H1 (cell line): ENCODE results near the gene TMCC1. TPM values are rescaled to one million over a fixed set of nuclear protein-coding genes. Genes with fewer than 3 reads are reported as not detected.
A peak's percentile ranks its signal among the peaks of the same experiment; 100 is the strongest.

ENCODE experiments used
- ASH2L ChIP-seq: fragments of 200-600, 300-600 bp; sonication (generic); IDR thresholded peaks from one replicate; pipeline ENCODE4 v1.7.1; 2017; ENCODE audit warnings: low read length
- CTBP2 ChIP-seq: IDR thresholded peaks from 2 replicates; pipeline ENCODE4 v1.7.0; 2011; ENCODE audit warnings: borderline replicate concordance, mild to moderate bottlenecking, moderate library complexity, mixed read lengths, low read length; ENCODE audit not compliant: insufficient read depth, insufficient read length
- FOSL1 ChIP-seq: IDR thresholded peaks from 2 replicates; pipeline ENCODE4 v1.6.1; 2011; ENCODE audit warnings: mild to moderate bottlenecking, low read depth, low read length, moderate library complexity; ENCODE audit not compliant: insufficient read depth
- RAD21 ChIP-seq, 2 experiments: IDR thresholded peaks in 1 of 2; conservative IDR thresholded peaks in 1 of 2; 2 replicates each; pipeline ENCODE4 v1.6.1; 2011; ENCODE audit warnings: low read depth in 2 of 2, low read length in 2 of 2, improper control_type of control experiment in 1 of 2, inconsistent platforms in 1 of 2, mild to moderate bottlenecking in 1 of 2, moderate library complexity in 1 of 2
- SP1 ChIP-seq: IDR thresholded peaks from 2 replicates; pipeline ENCODE4 v1.6.1; 2011; ENCODE audit warnings: low read depth, low read length
- SP4 ChIP-seq: IDR thresholded peaks from 2 replicates; pipeline ENCODE4 v1.6.1; 2012; ENCODE audit warnings: low read length, inconsistent platforms
- SRF ChIP-seq: IDR thresholded peaks from 2 replicates; pipeline ENCODE4 v1.6.1; 2011; ENCODE audit warnings: mild to moderate bottlenecking, low read depth, low read length, moderate library complexity
- YY1 ChIP-seq: IDR thresholded peaks from 2 replicates; pipeline ENCODE4 v1.6.1; 2011; ENCODE audit warnings: low read depth, mild to moderate bottlenecking, low read length
- ZNF274 ChIP-seq: IDR thresholded peaks from 2 replicates; pipeline ENCODE4 v1.7.0; 2012; ENCODE audit warnings: low read length, borderline replicate concordance; ENCODE audit errors: extremely low read depth
- polyA plus RNA-seq, 7 experiments: library from polyadenylated mRNA; depleted of rRNA in 3 of 7; stranded (reverse) in 5 of 7; unstranded in 2 of 7; fragments of >200 nt in 5 of 7; fragments of 200-250 nt in 2 of 7; gene quantifications; 1 replicate in 5 of 7; 2 replicates in 1 of 7; 4 replicates in 1 of 7; pipeline versions ENCODE4 v1.2.1 to v1.2.3, GENCODE V29; 2011 to 2013; ENCODE audit warnings: missing spikeins in 2 of 7, mixed read lengths in 2 of 7
- total RNA-seq: library from RNA; stranded (reverse); fragmentation: NEBNext Ultra II Directional; extraction: Animal tissue kit (Norgen Biotek cat#: 25700); gene quantifications from 2 replicates; pipeline ENCODE4 v1.2.1, GENCODE V29; 2021
- TF ChIP-seq, protein P1 (sequence below), 3 experiments: IDR thresholded peaks; 1 replicate in 2 of 3; 2 replicates in 1 of 3; pipeline versions ENCODE4 v1.5.1 to v1.6.1; 2011; ENCODE audit warnings: low read length in 3 of 3, mild to moderate bottlenecking in 3 of 3, inconsistent platforms in 2 of 3, low read depth in 1 of 3, moderate library complexity in 1 of 3; ENCODE audit not compliant: insufficient read depth in 1 of 3; ENCODE audit errors: control extremely low read depth in 1 of 3
- TF ChIP-seq, protein P2 (sequence below): IDR thresholded peaks from 2 replicates; pipeline ENCODE4 v1.6.1; 2012; ENCODE audit warnings: inconsistent platforms
- TF ChIP-seq, protein P3 (sequence below): IDR thresholded peaks from 2 replicates; pipeline ENCODE4 v1.6.1; 2012; ENCODE audit warnings: low read length, inconsistent platforms

TMCC1 gene
- total and polyA plus RNA-seq, 2 of the 8 experiments (the other 6 are each of a cell fraction or from before 2014, with no cell fraction given): 10.4 to 27.1 TPM

DNA sequence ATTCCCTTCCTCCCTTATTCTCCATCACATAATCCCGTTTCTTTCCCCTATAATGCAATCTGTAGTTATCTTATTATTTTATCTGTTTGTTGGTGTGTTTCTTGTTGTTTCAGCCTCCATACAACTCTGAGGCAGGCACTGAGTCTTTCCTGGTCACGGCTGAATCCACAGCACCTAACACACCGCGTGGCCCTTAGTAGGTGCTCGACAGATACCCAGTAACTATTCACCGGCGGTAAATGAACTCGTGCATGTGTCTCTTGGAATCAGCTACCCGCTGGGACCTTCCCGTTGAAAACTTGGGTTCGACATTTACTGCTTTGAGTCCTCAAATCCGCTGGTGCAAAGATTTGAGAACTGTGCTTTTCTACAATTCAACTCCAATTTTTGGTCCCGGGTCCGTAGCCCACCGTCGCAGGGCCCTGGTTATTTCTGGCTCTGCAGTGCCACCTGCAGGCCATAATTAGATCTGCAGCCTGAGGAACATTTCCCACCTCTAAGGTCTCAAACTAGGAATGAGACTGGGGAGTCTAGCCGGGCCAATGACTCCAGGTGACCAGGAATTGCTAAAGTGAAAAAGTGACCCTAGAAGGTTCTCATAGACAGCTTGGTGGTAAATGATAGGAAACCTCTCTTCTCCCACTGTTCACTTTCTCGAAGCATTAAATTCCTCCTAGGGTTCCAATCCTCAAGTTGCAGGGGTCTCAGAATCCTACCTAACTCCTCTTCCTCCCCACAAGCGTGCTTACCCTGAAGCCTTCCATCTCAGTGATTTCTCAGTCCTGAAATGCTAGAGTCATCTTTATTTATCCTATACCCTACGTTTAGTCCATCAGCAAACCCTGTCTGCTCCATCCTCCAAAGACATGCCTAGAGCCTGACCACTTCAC lies 41.0 kb upstream of the TMCC1 start (continued):
- TF ChIP-seq RAD21 (IDR thresholded peaks at IDR 0.05 in 1 of 2, conservative IDR thresholded peaks at IDR 0.05 in 1 of 2; ENCODE audit: low read depth in 2 of 2, low read length in 2 of 2) (peak; percentile 88 to 92), ASH2L (no peak), CTBP2 (no peak), YY1 (no peak), SRF (no peak), ZNF274 (no peak), FOSL1 (no peak), SP4 (no peak), SP1 (no peak)
- TF ChIP-seq, protein P1, sequence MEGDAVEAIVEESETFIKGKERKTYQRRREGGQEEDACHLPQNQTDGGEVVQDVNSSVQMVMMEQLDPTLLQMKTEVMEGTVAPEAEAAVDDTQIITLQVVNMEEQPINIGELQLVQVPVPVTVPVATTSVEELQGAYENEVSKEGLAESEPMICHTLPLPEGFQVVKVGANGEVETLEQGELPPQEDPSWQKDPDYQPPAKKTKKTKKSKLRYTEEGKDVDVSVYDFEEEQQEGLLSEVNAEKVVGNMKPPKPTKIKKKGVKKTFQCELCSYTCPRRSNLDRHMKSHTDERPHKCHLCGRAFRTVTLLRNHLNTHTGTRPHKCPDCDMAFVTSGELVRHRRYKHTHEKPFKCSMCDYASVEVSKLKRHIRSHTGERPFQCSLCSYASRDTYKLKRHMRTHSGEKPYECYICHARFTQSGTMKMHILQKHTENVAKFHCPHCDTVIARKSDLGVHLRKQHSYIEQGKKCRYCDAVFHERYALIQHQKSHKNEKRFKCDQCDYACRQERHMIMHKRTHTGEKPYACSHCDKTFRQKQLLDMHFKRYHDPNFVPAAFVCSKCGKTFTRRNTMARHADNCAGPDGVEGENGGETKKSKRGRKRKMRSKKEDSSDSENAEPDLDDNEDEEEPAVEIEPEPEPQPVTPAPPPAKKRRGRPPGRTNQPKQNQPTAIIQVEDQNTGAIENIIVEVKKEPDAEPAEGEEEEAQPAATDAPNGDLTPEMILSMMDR (IDR thresholded peaks at IDR 0.05; ENCODE audit: control extremely low read depth in 1 of 3, insufficient read depth in 1 of 3, low read depth in 1 of 3, low read length in 3 of 3): peak; percentile 71 to 89 (median 83)
- TF ChIP-seq, protein P2, sequence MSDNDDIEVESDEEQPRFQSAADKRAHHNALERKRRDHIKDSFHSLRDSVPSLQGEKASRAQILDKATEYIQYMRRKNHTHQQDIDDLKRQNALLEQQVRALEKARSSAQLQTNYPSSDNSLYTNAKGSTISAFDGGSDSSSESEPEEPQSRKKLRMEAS: no peak
- TF ChIP-seq, protein P3, sequence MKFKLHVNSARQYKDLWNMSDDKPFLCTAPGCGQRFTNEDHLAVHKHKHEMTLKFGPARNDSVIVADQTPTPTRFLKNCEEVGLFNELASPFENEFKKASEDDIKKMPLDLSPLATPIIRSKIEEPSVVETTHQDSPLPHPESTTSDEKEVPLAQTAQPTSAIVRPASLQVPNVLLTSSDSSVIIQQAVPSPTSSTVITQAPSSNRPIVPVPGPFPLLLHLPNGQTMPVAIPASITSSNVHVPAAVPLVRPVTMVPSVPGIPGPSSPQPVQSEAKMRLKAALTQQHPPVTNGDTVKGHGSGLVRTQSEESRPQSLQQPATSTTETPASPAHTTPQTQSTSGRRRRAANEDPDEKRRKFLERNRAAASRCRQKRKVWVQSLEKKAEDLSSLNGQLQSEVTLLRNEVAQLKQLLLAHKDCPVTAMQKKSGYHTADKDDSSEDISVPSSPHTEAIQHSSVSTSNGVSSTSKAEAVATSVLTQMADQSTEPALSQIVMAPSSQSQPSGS: no peak
